SHP77 treated with DMSO at 0.1 percent for 48 hours (cell line): ENCODE results near the gene OSBPL1A.

Experiments used
- DNase-seq: peaks from one replicate; lab custom pipeline; 2025; lab: John Stamatoyannopoulos, UW

OSBPL1A gene

GRCh38 chr18:24219561-24220317 lies 177.9 kb downstream of the OSBPL1A start:
- DNase-seq = peak; percentile 38

GRCh38 chr18:24214913-24215312 lies 182.7 kb downstream of the OSBPL1A start:
- DNase-seq = no peak

GRCh38 chr18:24214144-24214543 lies 183.5 kb downstream of the OSBPL1A start:
- no peak for DNase-seq

- DNase-seq = no peak
Measured at GRCh38 chr18:24212939-24213338, 184.7 kb downstream of the OSBPL1A start.

GRCh38 chr18:24209558-24209957 lies 188.1 kb downstream of the OSBPL1A start:
- DNase-seq = no peak

GRCh38 chr18:24208270-24209035 lies 189.2 kb downstream of the OSBPL1A start:
- no peak for DNase-seq

GRCh38 chr18:24204904-24205303 lies 192.7 kb downstream of the OSBPL1A start:
- DNase-seq = no peak

GRCh38 chr18:24201699-24202687 lies 195.6 kb downstream of the OSBPL1A start:
- DNase-seq = no peak

- DNase-seq = no peak
Measured at GRCh38 chr18:24200494-24201290, 196.9 kb downstream of the OSBPL1A start.

GRCh38 chr18:24199372-24199962 lies 198.2 kb downstream of the OSBPL1A start:
- DNase-seq = no peak

- no peak for DNase-seq
Measured at GRCh38 chr18:24198461-24198860, 199.2 kb downstream of the OSBPL1A start.

GRCh38 chr18:24197412-24197811 lies 200.2 kb downstream of the OSBPL1A start:
- no peak for DNase-seq

- no peak for DNase-seq
Measured at GRCh38 chr18:24196764-24197163, 200.9 kb downstream of the OSBPL1A start.

- DNase-seq = no peak
Measured at GRCh38 chr18:24195296-24196053, 202.1 kb downstream of the OSBPL1A start.

- no peak for DNase-seq
Measured at GRCh38 chr18:24190590-24190989, 207.0 kb downstream of the OSBPL1A start.

GRCh38 chr18:24189664-24190346 lies 207.8 kb downstream of the OSBPL1A start:
- no peak for DNase-seq

GRCh38 chr18:24189007-24189528 lies 208.6 kb downstream of the OSBPL1A start:
- no peak for DNase-seq

- DNase-seq = no peak
Measured at GRCh38 chr18:24188120-24188519, 209.5 kb downstream of the OSBPL1A start.

GRCh38 chr18:24187689-24188088 lies 209.9 kb downstream of the OSBPL1A start:
- DNase-seq = no peak
